Measurements from ENCODE around the gene TOMM40.
"Not testable (repeated sequence)": the region's sequence is repeated elsewhere in the genome, so short reads cannot be mapped to it uniquely, and the experiment has no call there.

TOMM40 gene

GRCh38 chr19:44897835-44898234 is 6.8 kb downstream of the TOMM40 start:
- no peak for DNase-seq (ENCODE audit: low read depth)

GRCh38 chr19:44900328-44901244 is 9.5 kb downstream of the TOMM40 start:
- DNase-seq (ENCODE audit: low read depth), result no peak

GRCh38 chr19:44903216-44903601 is 12.2 kb downstream of the TOMM40 start:
- DNase-seq (ENCODE audit: low read depth), result no peak

GRCh38 chr19:44903602-44904425 is 12.8 kb downstream of the TOMM40 start:
- DNase-seq (ENCODE audit: low read depth), result no peak

GRCh38 chr19:44904426-44904994 is 13.5 kb downstream of the TOMM40 start:
- DNase-seq (ENCODE audit: low read depth), result no peak

GRCh38 chr19:44905437-44906160 is 14.5 kb downstream of the TOMM40 start, which contains the start of gene APOE:
Gene APOE, plus strand, starts transcription at chr19:44905796. Its CDS starts 829 bp downstream, at chr19:44906625.
- DNase-seq (ENCODE audit: low read depth), result no peak

GRCh38 chr19:44907613-44908012 is 16.6 kb downstream of the TOMM40 start:
- no peak for DNase-seq (ENCODE audit: low read depth)

- DNase-seq (ENCODE audit: low read depth), result no peak
These were observed 17.2 kb downstream of the TOMM40 start for GRCh38 chr19:44908074-44908835.

GRCh38 chr19:44908836-44909261 is 17.8 kb downstream of the TOMM40 start:
- no peak for DNase-seq (ENCODE audit: low read depth)

GRCh38 chr19:44909775-44910174 is 18.7 kb downstream of the TOMM40 start:
- DNase-seq (ENCODE audit: low read depth), result no peak

GRCh38 chr19:44911896-44912295 is 20.8 kb downstream of the TOMM40 start:
- not testable (repeated sequence) for DNase-seq (ENCODE audit: low read depth)

GRCh38 chr19:44912854-44913253 is 21.8 kb downstream of the TOMM40 start:
- no peak for DNase-seq (ENCODE audit: low read depth)

- not testable (repeated sequence) for DNase-seq (ENCODE audit: low read depth)
These were observed 22.7 kb downstream of the TOMM40 start for GRCh38 chr19:44913512-44914432.

- not testable (repeated sequence) for DNase-seq (ENCODE audit: low read depth)
These were observed 23.6 kb downstream of the TOMM40 start, which contains the start of gene APOC1 for GRCh38 chr19:44914433-44915206. Gene APOC1, plus strand, starts transcription at chr19:44914608. Its CDS starts 284 bp downstream, at chr19:44914892.

GRCh38 chr19:44924243-44924725 is 33.2 kb downstream of the TOMM40 start:
- DNase-seq (ENCODE audit: low read depth), result no peak

GRCh38 chr19:44925114-44925891 is 34.2 kb downstream of the TOMM40 start:
- DNase-seq (ENCODE audit: low read depth), result no peak

- not testable (repeated sequence) for DNase-seq (ENCODE audit: low read depth)
These were observed 35.4 kb downstream of the TOMM40 start for GRCh38 chr19:44926245-44927077.
